Measurements from ENCODE around the gene PDE6G. TPM values are rescaled to one million over a fixed set of nuclear protein-coding genes. Genes with fewer than 3 reads are reported as not detected.
A peak's percentile ranks its signal among the peaks of the same experiment; 100 is the strongest.

Gene PDE6G
- total and polyA plus RNA-seq, 2 of the 8 experiments (the other 6 are each of a cell fraction or from before 2014, with no cell fraction given) = 5.8 to 12.9 TPM

- TF ChIP-seq SP1 (IDR thresholded peaks at IDR 0.05; ENCODE audit: low read depth, low read length) (peak; percentile 81), YY1 (IDR thresholded peaks at IDR 0.05; ENCODE audit: low read depth, low read length) (peak; percentile 80; the same call in 1 of the 2 replicates), SP2 (IDR thresholded peaks at IDR 0.05; ENCODE audit: low read length) (peak; percentile 61), SP4 (IDR thresholded peaks at IDR 0.05; ENCODE audit: low read length) (no peak), POU5F1 (IDR thresholded peaks at IDR 0.05; ENCODE audit: low read depth, low read length) (no peak), POLR2AphosphoS5 (IDR thresholded peaks at IDR 0.05; ENCODE audit: low read depth, low read length) (peak; percentile 96), NRF1 (IDR thresholded peaks at IDR 0.05; ENCODE audit: low read depth, low read length) (no peak), KDM5A (IDR thresholded peaks at IDR 0.05; ENCODE audit: low read length) (peak; percentile 69; the same call in 1 of the 2 replicates), JUND (IDR thresholded peaks at IDR 0.05; ENCODE audit: low read length) (no peak), PHF8 (conservative IDR thresholded peaks at IDR 0.05; ENCODE audit: low read depth, low read length) (peak; percentile 98), CHD1 (IDR thresholded peaks at IDR 0.05; ENCODE audit: low read depth, low read length) (no peak), SIRT6 (IDR thresholded peaks at IDR 0.05; ENCODE audit: low read length) (no peak), RFX5 (IDR thresholded peaks at IDR 0.05; ENCODE audit: borderline replicate concordance, low read depth, low read length) (no peak)
Observed at GRCh38 chr17:81666342-81667191, 10.2 kb upstream of the PDE6G start, which contains the start of the genes CCDC137 and OXLD1 (continued).

Data from H1 (cell line).